Measurements from ENCODE around the gene IL23R.

IL23R gene

DNA sequence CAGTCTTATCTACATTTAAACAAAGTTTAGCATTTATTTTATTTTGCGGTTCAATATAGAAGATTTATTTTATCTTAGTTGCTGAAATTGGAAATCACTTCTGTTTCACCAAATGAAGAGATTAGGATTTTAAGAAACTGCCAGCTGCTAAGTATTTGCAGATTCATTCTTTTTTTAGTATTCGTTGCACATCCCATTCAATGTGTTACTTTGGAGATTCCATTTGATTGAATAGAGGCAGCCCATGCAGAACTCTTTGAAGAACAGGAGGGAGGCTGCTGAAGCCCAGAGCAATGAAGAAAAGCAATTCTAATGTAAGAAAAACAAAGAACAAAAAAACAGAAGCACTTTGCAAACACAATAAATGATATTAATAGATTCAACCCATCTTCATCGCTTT lies 102.8 kb downstream of the IL23R start:
- H2AFZ ChIP-seq (ENCODE audit: low read length), result no peak overlapping the region
- no peak overlapping the region for H3K27ac ChIP-seq (ENCODE audit: low read depth, low read length, poor library complexity, severe bottlenecking)
- H3K79me2 ChIP-seq (ENCODE audit: insufficient read depth, low read length), result no peaks in the 10 kb centered on the region
- no peaks in the 10 kb centered on the region for H4K20me1 ChIP-seq (ENCODE audit: insufficient read depth, low read length)
- no peaks in the 10 kb centered on the region for H3K4me1 ChIP-seq (ENCODE audit: insufficient read depth, low read length, severe bottlenecking)
- H3K4me3 ChIP-seq (ENCODE audit: low read depth, low read length, poor library complexity, severe bottlenecking), result no peak overlapping the region
- no peaks in the 10 kb centered on the region for H3K9me2 ChIP-seq (ENCODE audit: low read depth, low read length)
- H3K9ac ChIP-seq (ENCODE audit: low read length), result no peak overlapping the region
- TF ChIP-seq, protein P1, sequence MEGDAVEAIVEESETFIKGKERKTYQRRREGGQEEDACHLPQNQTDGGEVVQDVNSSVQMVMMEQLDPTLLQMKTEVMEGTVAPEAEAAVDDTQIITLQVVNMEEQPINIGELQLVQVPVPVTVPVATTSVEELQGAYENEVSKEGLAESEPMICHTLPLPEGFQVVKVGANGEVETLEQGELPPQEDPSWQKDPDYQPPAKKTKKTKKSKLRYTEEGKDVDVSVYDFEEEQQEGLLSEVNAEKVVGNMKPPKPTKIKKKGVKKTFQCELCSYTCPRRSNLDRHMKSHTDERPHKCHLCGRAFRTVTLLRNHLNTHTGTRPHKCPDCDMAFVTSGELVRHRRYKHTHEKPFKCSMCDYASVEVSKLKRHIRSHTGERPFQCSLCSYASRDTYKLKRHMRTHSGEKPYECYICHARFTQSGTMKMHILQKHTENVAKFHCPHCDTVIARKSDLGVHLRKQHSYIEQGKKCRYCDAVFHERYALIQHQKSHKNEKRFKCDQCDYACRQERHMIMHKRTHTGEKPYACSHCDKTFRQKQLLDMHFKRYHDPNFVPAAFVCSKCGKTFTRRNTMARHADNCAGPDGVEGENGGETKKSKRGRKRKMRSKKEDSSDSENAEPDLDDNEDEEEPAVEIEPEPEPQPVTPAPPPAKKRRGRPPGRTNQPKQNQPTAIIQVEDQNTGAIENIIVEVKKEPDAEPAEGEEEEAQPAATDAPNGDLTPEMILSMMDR (IDR thresholded peaks at IDR 0.05; ENCODE audit: low read length), result no peak
- TF ChIP-seq EZH2 (IDR thresholded peaks at IDR 0.05; ENCODE audit: borderline replicate concordance, low read length), result no peak
- no peaks in the 10 kb centered on the region; the same call in 1 of the 2 replicates for H3K27me3 ChIP-seq (ENCODE audit: insufficient read depth, low read length)
- no peak overlapping the region for H3K4me2 ChIP-seq (ENCODE audit: low read length)
- no peaks in the 10 kb centered on the region for H3F3A ChIP-seq (ENCODE audit: insufficient read depth, low read length)
- H3K36me3 ChIP-seq (ENCODE audit: insufficient read depth, low read length), result no peaks in the 10 kb centered on the region
- H3K9me3 ChIP-seq (ENCODE audit: low read length), result 0 out of 2 replicates have a peak, but pooled peaks cover 2% of the 10 kb centered on the region

DNA sequence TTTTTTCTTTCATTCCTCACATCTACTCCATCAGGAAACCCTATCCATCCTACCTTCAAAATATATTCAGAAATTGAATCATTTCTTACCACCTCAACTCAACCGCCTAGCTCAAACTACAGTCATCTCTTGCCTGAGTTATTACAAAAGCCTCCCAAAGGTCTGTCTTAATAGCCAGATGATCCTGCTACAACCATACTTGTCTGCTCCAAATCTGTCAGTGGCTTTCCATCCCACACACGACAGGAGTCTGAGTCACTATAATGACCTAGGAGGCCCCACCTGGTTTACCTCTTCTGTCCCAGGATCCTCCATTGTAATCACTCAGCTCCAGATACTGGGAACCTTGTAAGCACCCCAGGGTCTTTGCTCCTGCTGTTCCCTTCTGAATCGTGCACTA lies 104.3 kb downstream of the IL23R start:
- Histone ChIP-seq H3K36me3 (ENCODE audit: insufficient read depth, low read length) (no peaks in the 10 kb centered on the region), H4K20me1 (ENCODE audit: insufficient read depth, low read length) (no peaks in the 10 kb centered on the region), H3K4me2 (ENCODE audit: low read length) (no peak overlapping the region), H3K9ac (ENCODE audit: low read length) (no peak overlapping the region), H3K27ac (ENCODE audit: low read depth, low read length, poor library complexity, severe bottlenecking) (no peak overlapping the region), H3K4me3 (ENCODE audit: low read depth, low read length, poor library complexity, severe bottlenecking) (no peak overlapping the region), H2AFZ (ENCODE audit: low read length) (no peak overlapping the region), H3F3A (ENCODE audit: insufficient read depth, low read length) (no peaks in the 10 kb centered on the region), H3K9me3 (ENCODE audit: low read length) (0 out of 2 replicates have a peak, but pooled peaks cover 2% of the 10 kb centered on the region), H3K79me2 (ENCODE audit: insufficient read depth, low read length) (no peaks in the 10 kb centered on the region), H3K27me3 (ENCODE audit: insufficient read depth, low read length) (no peaks in the 10 kb centered on the region; the same call in 1 of the 2 replicates), H3K9me2 (ENCODE audit: low read depth, low read length) (no peaks in the 10 kb centered on the region), H3K4me1 (ENCODE audit: insufficient read depth, low read length, severe bottlenecking) (no peaks in the 10 kb centered on the region)
- TF ChIP-seq, protein P1 (IDR thresholded peaks at IDR 0.05; ENCODE audit: low read length), result no peak
- TF ChIP-seq EZH2 (IDR thresholded peaks at IDR 0.05; ENCODE audit: borderline replicate concordance, low read length), result no peak

DNA sequence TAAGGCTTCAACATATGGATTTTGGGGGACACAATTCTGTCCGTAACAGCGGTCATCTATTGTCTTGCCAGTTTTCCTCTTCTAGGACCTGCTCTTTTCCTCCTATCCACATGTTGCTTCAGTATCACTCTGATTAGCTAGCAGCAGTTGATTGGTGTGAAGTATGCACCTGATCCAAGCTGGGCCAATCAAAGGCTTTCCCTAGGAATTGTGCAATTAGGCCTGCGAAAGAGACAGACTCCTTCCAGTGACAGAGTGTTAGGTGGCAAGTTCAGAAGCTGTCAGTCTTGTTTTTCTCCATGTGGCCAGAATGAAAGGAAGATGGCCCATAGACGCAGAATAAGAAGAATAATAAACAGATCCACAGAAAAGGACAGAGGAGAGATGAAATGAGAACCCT lies 107.3 kb downstream of the IL23R start:
- TF ChIP-seq, protein P1 (IDR thresholded peaks at IDR 0.05; ENCODE audit: low read length), result no peak
- TF ChIP-seq EZH2 (IDR thresholded peaks at IDR 0.05; ENCODE audit: borderline replicate concordance, low read length), result no peak

More for the DNA sequence above, 107.3 kb downstream of the IL23R start:
- Histone ChIP-seq H3K9me2 (ENCODE audit: low read depth, low read length) (no peaks in the 10 kb centered on the region), H3K36me3 (ENCODE audit: insufficient read depth, low read length) (no peaks in the 10 kb centered on the region), H3K27me3 (ENCODE audit: insufficient read depth, low read length) (no peaks in the 10 kb centered on the region; the same call in 1 of the 2 replicates), H3K4me1 (ENCODE audit: insufficient read depth, low read length, severe bottlenecking) (no peaks in the 10 kb centered on the region), H3K9ac (ENCODE audit: low read length) (no peak overlapping the region), H3K9me3 (ENCODE audit: low read length) (0 out of 2 replicates have a peak, but pooled peaks cover 2% of the 10 kb centered on the region), H3K4me3 (ENCODE audit: low read depth, low read length, poor library complexity, severe bottlenecking) (no peak overlapping the region), H2AFZ (ENCODE audit: low read length) (no peak overlapping the region), H3K79me2 (ENCODE audit: insufficient read depth, low read length) (no peaks in the 10 kb centered on the region), H3F3A (ENCODE audit: insufficient read depth, low read length) (no peaks in the 10 kb centered on the region), H4K20me1 (ENCODE audit: insufficient read depth, low read length) (no peaks in the 10 kb centered on the region), H3K27ac (ENCODE audit: low read depth, low read length, poor library complexity, severe bottlenecking) (no peak overlapping the region), H3K4me2 (ENCODE audit: low read length) (no peak overlapping the region)
